CD4-positive, CD25-positive, alpha-beta regulatory T cell (primary cell): Measurements from ENCODE around the gene NPAT. TPM values are rescaled to one million over a fixed set of nuclear protein-coding genes. Genes with fewer than 3 reads are reported as not detected.
A peak's percentile ranks its signal among the peaks of the same experiment; 100 is the strongest.

Experiments used
- ATAC-seq, 2 donors: fragments of 150-1000 bp; cut with Tn5 transposase; one replicate each; pipeline ENCODE4 v1.10.0; 2021; ENCODE audit warnings: low read depth in 2 of 2, moderate number of reproducible peaks in 2 of 2, moderate library complexity in 1 of 2
- DNase-seq, 3 donors: peaks; one replicate each; pipeline versions ENCODE4 v3.0.0 to v3.0.0-alpha.2; 2012 to 2022; ENCODE audit warnings: mixed read lengths in 1 of 3
- H3K27ac ChIP-seq: one replicate; pipeline ENCODE4 v1.7.0; 2013; ENCODE audit warnings: mild to moderate bottlenecking, low read length; ENCODE audit not compliant: insufficient read depth, poor library complexity, severe bottlenecking
- H3K27me3 ChIP-seq: one replicate; pipeline ENCODE4 v1.7.0; 2013; ENCODE audit warnings: low read length; ENCODE audit not compliant: control insufficient read depth, insufficient read depth
- H3K36me3 ChIP-seq: one replicate; pipeline ENCODE4 v1.7.0; 2013; ENCODE audit warnings: mild to moderate bottlenecking, low read length, moderate library complexity; ENCODE audit not compliant: control insufficient read depth, insufficient read depth
- H3K4me1 ChIP-seq: 2 replicates; pipeline ENCODE4 v1.7.0; 2013; ENCODE audit warnings: mild to moderate bottlenecking, low read length; ENCODE audit not compliant: insufficient read depth, control insufficient read depth, poor library complexity, severe bottlenecking
- H3K4me3 ChIP-seq: one replicate; pipeline ENCODE4 v1.7.0; 2013; ENCODE audit warnings: low read depth, mild to moderate bottlenecking, low read length, moderate library complexity
- H3K9me3 ChIP-seq, 2 experiments: 1 replicate in 1 of 2; 2 replicates in 1 of 2; pipeline ENCODE4 v1.7.0; 2013; ENCODE audit warnings: low read length in 2 of 2, mild to moderate bottlenecking in 1 of 2, moderate library complexity in 1 of 2; ENCODE audit not compliant: control insufficient read depth in 2 of 2
- H3K27ac Mint-ChIP-seq, 3 donors: one replicate each; pipeline ENCODE4 v1.8.0; 2020 to 2022; ENCODE audit warnings: mild to moderate bottlenecking in 3 of 3, mixed read lengths in 3 of 3, moderate library complexity in 2 of 3
- H3K27me3 Mint-ChIP-seq: one replicate; pipeline ENCODE4 v1.8.0; 2022; ENCODE audit warnings: mild to moderate bottlenecking, mixed read lengths
- H3K36me3 Mint-ChIP-seq: one replicate; pipeline ENCODE4 v1.8.0; 2020; ENCODE audit warnings: mixed read lengths
- H3K4me1 Mint-ChIP-seq, 4 donors: one replicate each; pipeline ENCODE4 v1.8.0; 2020 to 2022; ENCODE audit warnings: mixed read lengths in 4 of 4, mild to moderate bottlenecking in 1 of 4
- H3K4me3 Mint-ChIP-seq, 4 donors: one replicate each; pipeline ENCODE4 v1.8.0; 2020 to 2022; ENCODE audit warnings: mild to moderate bottlenecking in 4 of 4, mixed read lengths in 4 of 4, moderate library complexity in 3 of 4
- H3K9me3 Mint-ChIP-seq, 7 donors: one replicate each; pipeline ENCODE4 v1.8.0; 2020 to 2022; ENCODE audit warnings: mixed read lengths in 7 of 7, mild to moderate bottlenecking in 3 of 7, moderate library complexity in 2 of 7
- polyA plus RNA-seq, 4 donors: library from polyadenylated mRNA; unstranded; fragments of 300-500 nt; fragmentation: Illumina TruSeq; gene quantifications; one replicate each; pipeline ENCODE4 v1.2.3, GENCODE V29; 2021
- total RNA-seq: library from RNA; stranded (reverse); gene quantifications from one replicate; pipeline ENCODE4 v1.2.3, GENCODE V29; 2022

The NPAT gene
- total and polyA plus RNA-seq, 5 donors from 2014 or later, result 25.5 to 36.5 (median 33.1) TPM

DNA sequence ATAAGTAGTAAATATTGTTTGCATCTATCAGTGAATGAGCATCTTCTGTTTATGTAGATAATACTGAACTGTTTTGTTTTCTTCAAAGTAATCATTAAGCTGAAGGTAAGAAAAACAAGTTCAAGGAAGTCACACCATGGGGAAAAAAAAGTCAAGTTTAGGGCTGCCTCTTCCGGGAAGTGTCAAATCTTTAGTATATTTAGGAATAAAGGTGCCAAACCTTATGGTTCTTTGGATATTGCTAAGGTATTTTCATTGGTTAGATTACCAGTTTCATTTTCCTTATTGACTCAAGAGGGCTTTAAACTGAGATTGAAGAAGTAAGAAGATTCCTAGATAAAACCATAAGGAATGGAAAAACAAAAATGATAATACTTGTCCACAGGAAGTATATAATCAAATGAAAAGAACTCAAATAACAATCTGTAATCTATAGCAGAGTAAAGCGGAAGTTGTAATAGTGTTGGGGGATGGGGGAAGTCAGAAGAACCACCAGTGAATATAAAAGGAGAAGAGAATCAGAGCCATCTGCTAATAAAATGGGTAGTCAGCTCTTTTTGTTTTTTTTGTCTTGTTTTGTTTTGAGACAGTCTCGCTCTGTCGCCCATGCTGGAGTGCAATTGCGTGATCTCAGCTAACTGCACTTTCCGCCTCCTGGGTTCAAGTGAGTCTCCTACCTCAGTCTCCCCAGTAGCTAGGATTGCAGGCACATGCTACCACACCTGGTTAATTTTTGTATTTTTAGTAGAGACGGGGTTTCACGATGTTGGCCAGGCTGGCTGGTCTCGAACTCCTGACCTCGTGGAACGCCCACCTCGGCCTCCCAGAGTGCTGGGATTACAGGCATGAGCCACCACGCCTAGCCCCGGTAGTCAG, 2.7 kb upstream of the NPAT start:
- Histone ChIP-seq H3K9me3 (no peaks in the 10 kb centered on the region), H3K27ac (peak overlapping the region; percentile 99), H3K27me3 (no peaks in the 10 kb centered on the region), H3K36me3 (peaks cover 29% of the 10 kb centered on the region), H3K4me3 (peak overlapping the region; percentile 91), H3K4me1 (peaks cover 61% of the 10 kb centered on the region)
- Mint-ChIP-seq H3K27ac (no peak overlapping the region), H3K4me1 (peaks cover 12 to 57% (median 42%) of the 10 kb centered on the region in 4 donors), H3K9me3 (no peaks in the 10 kb centered on the region), H3K36me3 (peaks cover 22% of the 10 kb centered on the region), H3K27me3 (no peaks in the 10 kb centered on the region), H3K4me3 (no peak overlapping the region)
- ATAC-seq, result peak in 1 of 2 donors; percentile 7
- peak; percentile 34 to 87 (median 81) for DNase-seq

DNA sequence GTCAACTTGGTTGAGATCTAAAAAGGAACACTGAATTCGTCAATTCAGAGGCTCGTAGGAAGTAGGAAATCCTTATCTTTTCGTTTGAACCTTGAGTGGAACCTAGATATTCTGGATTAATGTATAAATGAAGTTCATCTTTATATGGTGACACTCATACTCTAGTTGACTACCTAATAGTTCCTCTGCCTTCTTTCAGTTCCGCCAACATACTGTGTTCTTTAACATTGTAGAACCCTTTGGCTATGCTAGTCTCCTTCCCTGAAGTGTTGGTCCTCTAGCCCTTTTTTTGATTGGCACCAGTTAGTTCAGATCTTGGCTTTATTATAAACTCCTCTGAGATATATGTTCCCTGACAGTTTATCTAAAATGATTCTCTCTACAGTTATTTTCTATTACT, 1.9 kb upstream of the NPAT start:
- Mint-ChIP-seq H3K36me3 (peaks cover 15% of the 10 kb centered on the region), H3K9me3 (no peaks in the 10 kb centered on the region), H3K4me1 (peaks cover 17 to 56% (median 44%) of the 10 kb centered on the region in 4 donors), H3K4me3 (no peak overlapping the region), H3K27me3 (no peaks in the 10 kb centered on the region), H3K27ac (no peak overlapping the region)
- no peak for ATAC-seq
- no peaks in the 10 kb centered on the region for H3K9me3 ChIP-seq
- peak overlapping the region; percentile 91 for H3K4me3 ChIP-seq
- no peaks in the 10 kb centered on the region for H3K27me3 ChIP-seq
- peak overlapping the region; percentile 99 for H3K27ac ChIP-seq
- H3K4me1 ChIP-seq, result peaks cover 64% of the 10 kb centered on the region
- DNase-seq, result peak in 1 of 3 donors; percentile 10
- peaks cover 22% of the 10 kb centered on the region for H3K36me3 ChIP-seq

DNA sequence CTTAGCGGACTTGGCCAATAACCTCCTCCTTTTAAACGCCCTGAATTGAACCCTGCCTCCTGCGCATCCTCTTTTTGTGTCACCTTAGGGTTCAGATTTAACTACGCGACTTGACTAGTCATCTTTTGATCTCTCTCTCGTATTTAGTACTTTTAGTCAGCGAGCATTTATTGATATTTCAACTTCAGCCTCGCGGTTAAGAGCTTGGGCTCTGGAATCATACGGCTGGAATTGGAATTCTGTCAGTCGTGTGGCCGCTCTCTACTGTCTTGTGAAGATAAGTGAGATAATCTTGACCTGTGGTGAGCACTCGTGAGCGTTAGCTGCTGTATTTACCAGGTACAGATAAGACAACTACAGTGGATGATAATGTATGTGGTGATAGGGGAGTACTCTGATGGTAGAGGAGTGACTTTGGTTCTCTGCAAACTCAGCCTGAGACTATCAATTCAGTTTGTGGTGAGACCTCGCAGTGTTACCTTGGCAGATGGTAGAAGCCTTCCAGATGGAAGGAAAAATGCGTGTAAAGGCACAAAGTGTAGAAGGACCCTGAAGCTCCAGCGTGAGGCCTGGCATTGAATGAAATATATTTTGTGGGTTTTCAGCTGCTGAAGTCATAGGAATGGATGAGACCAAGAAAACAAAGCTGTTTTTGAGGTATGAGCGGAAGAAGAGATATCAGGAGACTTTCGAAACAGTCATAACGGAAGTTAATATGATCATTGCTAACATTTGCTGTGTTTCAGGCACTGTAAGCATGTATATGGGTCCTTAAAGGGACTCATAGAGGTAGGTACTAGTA, 1.1 kb upstream of the NPAT start:
- ATAC-seq (peak; percentile 20 to 22), DNase-seq (peak in 2 of 3 donors; percentile 78 to 87)
- H3K27me3 Mint-ChIP-seq, result no peaks in the 10 kb centered on the region
- peaks cover 68% of the 10 kb centered on the region for H3K4me1 ChIP-seq
- H3K9me3 ChIP-seq, result no peaks in the 10 kb centered on the region
- H3K9me3 Mint-ChIP-seq, result no peaks in the 10 kb centered on the region
- H3K36me3 Mint-ChIP-seq, result peaks cover 13% of the 10 kb centered on the region
- H3K36me3 ChIP-seq, result peaks cover 18% of the 10 kb centered on the region
- H3K27ac Mint-ChIP-seq, result no peak overlapping the region
- peak overlapping the region; percentile 91 for H3K4me3 ChIP-seq
- H3K4me3 Mint-ChIP-seq, result no peak overlapping the region
- peak overlapping the region; percentile 99 for H3K27ac ChIP-seq
- H3K4me1 Mint-ChIP-seq, result peaks cover 23 to 57% (median 47%) of the 10 kb centered on the region in 4 donors
- H3K27me3 ChIP-seq, result no peaks in the 10 kb centered on the region

DNA sequence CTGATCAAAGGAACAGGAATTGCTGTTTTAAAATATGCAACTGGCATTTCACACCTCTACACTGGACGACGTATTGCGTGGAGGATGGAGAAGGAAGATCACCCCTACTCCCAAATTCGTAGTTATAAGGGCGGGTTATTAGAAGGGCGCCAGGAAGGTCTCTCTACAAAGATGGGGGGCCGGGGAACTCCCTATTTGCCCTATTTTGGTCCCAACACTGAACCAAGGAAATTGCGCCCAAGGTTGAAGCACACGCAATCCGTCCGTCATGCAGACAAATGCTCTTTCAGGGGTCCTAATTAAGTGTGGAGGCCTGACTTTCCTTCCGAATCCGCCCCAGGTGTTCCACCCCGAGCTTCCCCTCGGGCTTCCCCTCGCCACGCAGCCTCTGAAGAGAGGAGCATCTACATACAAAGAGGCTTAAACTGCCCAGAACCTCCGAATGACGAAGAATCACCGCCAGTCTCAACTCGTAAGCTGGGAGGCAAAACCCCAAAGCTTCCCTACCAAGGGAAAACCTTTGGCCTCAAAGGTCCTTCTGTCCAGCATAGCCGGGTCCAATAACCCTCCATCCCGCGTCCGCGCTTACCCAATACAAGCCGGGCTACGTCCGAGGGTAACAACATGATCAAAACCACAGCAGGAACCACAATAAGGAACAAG, 396 bp downstream of the NPAT start:
- no peak overlapping the region for H3K4me3 Mint-ChIP-seq
- peaks cover 30 to 65% (median 52%) of the 10 kb centered on the region in 4 donors for H3K4me1 Mint-ChIP-seq
- Histone ChIP-seq H3K4me3 (peak overlapping the region; percentile 99), H3K27ac (peak overlapping the region; percentile 99), H3K36me3 (peaks cover 4% of the 10 kb centered on the region), H3K4me1 (peaks cover 69% of the 10 kb centered on the region), H3K9me3 (no peaks in the 10 kb centered on the region), H3K27me3 (no peaks in the 10 kb centered on the region)
- H3K27me3 Mint-ChIP-seq, result no peaks in the 10 kb centered on the region
- peaks cover 13% of the 10 kb centered on the region for H3K36me3 Mint-ChIP-seq
- H3K9me3 Mint-ChIP-seq, result no peaks in the 10 kb centered on the region
- DNase-seq, result no peak
- ATAC-seq, result no peak
- no peak overlapping the region for H3K27ac Mint-ChIP-seq

DNA sequence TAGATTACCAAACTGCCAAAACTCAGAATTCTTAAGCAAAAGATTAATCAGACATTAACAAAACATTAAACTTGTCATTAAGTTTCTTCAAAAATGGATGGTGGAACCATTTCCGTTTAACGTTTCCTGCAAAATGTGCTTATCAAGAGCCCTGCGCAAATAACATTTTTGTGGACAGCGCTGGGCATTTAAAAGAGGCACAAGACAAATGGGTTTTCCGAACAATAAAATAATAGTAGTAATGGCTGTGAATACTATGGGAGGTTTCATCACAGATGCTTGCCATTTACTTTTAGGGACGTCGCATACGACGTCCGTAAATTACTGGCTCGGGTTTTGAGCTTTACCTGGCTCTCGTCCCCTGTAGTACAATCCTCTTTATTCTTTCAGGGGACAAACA, 1.1 kb downstream of the NPAT start:
- H3K9me3 Mint-ChIP-seq, result no peaks in the 10 kb centered on the region
- H3K4me1 Mint-ChIP-seq, result peaks cover 36 to 65% (median 53%) of the 10 kb centered on the region in 4 donors
- ATAC-seq (no peak), DNase-seq (peak in 2 of 3 donors; percentile 19 to 56)
- Histone ChIP-seq H3K36me3 (peaks cover 4% of the 10 kb centered on the region), H3K9me3 (no peaks in the 10 kb centered on the region), H3K27ac (peak overlapping the region; percentile 99), H3K27me3 (no peaks in the 10 kb centered on the region), H3K4me1 (peaks cover 69% of the 10 kb centered on the region), H3K4me3 (peak overlapping the region; percentile 99)
- no peak overlapping the region for H3K27ac Mint-ChIP-seq
- H3K27me3 Mint-ChIP-seq, result no peaks in the 10 kb centered on the region
- H3K36me3 Mint-ChIP-seq, result peaks cover 7% of the 10 kb centered on the region
- no peak overlapping the region for H3K4me3 Mint-ChIP-seq

DNA sequence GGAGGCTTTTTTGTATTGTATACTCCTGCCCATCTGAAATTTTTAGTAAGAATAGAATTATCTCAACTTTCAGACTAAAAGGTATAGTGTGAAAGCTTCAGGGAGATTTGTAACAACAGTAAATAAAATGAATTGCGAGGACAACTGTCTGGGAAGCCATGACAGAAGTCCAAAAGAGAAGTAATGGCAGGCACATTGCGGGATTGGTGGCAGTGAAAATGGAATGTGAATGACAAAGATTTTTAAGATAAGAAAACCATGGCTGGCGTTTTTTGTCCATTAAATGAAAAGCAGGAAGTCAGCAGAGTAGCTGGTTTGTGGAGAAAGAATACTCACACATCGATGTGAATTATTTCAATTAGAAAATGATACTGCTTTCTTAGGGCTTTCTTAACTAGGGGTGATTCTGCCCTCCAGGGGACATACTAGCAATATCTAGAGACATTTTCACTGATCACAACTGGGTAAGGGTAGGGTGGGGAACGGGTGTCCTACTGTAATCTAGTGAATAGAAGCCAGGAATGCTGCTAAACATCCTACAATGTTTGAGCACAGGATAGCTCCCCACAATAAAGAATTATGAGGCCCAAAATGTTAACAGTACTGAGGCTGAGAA, 1.6 kb downstream of the NPAT start:
- H3K4me3 ChIP-seq, result peak overlapping the region; percentile 99
- peaks cover 68% of the 10 kb centered on the region for H3K4me1 ChIP-seq
- DNase-seq, result peak in 1 of 3 donors; percentile 46
- peaks cover 3% of the 10 kb centered on the region for H3K36me3 Mint-ChIP-seq
- H3K36me3 ChIP-seq, result peaks cover 4% of the 10 kb centered on the region
- no peaks in the 10 kb centered on the region for H3K9me3 ChIP-seq
- peak overlapping the region; percentile 99 for H3K27ac ChIP-seq
- no peak overlapping the region for H3K4me3 Mint-ChIP-seq
- H3K27me3 ChIP-seq, result no peaks in the 10 kb centered on the region
- H3K27me3 Mint-ChIP-seq, result no peaks in the 10 kb centered on the region
- H3K27ac Mint-ChIP-seq, result peak overlapping the region in 1 of 3 donors; percentile 33
- no peak for ATAC-seq
- H3K4me1 Mint-ChIP-seq, result peaks cover 42 to 66% (median 55%) of the 10 kb centered on the region in 4 donors
- H3K9me3 Mint-ChIP-seq, result no peaks in the 10 kb centered on the region
